COLO829 (cell line): ENCODE measurements around the gene CCDC6.
"Not testable (repeated sequence)": the region's sequence is repeated elsewhere in the genome, so short reads cannot be mapped to it uniquely, and the experiment has no call there.

Experiments
- DNase-seq: peaks from one replicate; pipeline ENCODE4 v3.0.0; 2012; ENCODE audit warnings: low spot score

CCDC6 gene

DNA sequence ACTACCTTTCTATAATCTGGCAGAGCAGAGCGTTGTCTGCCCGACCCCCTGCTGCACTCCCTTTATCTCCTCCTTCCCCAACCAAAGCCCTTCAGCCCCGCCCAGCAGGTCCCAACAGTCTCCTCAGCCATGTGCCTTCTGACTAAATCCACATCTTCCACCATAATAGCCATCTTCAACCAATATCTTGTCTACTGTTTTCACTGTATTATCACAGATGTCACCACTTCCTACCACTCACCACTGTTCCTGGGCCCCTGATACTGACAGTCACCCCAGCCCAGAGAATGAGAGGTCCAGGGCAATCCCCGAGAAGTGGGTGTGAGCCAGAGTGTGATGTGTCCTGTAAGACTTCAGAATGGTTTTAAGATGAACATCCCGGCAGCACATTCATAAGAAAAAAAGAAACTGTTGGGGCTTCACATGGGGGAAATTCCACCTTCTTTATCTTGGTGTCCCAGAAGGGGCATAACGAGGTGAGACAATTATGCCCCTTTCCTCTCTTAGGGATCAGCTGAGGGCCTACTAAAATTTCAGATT lies 25.3 kb downstream of the CCDC6 start:
- no peak for DNase-seq

DNA sequence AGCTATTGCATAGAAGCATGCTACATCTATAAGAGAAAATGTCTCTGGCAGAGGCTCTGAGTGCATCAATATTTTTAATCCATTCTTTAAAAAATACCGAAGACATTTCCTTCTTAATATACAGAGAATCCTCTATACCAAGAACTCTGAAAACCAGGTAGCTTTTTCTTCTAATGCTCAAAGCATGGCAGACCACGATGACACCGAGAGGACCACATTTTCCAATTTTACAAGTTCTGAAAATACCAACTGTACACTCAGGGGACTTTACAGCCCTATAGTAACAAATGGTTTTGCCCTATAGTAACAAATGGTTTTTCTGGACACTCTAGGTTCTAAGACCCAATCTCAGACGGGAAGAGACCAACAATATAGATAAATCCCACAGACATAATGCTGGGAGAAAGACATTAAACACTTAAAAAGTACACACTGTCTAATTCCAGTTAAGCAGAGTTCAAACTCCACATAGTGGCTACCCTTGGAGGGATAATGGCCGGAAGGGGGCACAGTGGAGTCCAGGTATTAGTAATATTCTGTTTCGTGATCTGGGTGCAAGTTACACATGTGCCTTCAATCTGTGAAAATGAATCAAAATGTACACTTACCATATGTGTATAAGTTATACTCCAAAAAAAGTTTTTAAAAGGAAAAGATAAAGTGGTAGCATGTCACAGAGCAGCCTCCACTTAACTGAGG lies 26.2 kb downstream of the CCDC6 start:
- no peak for DNase-seq

DNA sequence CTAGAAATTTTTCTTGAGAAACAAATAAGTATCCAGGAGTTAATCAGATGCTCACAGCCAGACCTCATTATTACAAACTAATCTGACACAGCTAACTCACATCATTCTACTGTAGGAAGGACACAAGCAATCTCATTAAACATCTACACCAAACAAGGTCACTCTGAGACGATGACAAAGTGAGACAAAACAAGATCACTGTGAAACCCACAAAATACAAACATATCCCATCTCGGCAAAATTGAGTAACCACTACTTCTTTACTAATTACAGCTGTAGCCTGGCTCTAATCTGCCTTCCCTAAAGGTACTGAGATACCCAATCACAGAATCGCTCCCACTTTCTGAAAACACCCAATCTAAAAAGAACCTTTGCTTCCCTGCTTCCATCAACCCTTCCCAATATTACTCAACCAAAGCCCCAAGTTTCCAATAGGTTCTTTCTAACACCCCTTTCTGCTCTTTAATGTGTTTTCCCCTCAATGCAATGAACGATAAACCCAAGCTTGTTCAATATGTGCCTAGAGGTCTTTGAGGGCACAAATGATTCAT lies 26.9 kb downstream of the CCDC6 start:
- no peak for DNase-seq

DNA sequence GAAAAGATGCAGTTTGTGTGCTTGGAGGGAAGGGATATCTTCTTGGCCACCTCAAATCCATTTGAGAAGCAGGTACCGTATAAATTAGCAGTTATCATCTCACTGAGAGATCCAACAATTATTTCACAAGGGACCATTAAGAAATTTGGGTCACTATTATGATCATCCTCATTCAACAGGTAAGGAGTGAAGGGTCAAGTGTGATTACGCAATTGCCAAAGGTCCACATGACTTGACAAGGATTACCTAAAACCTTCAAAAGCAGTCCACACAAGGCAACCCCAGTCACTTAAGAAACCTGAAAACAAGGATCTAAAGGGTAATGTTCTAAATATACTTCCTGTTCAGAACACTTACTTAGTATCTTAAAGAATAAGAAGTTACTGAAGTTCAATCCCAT lies 27.4 kb downstream of the CCDC6 start:
- no peak for DNase-seq

DNA sequence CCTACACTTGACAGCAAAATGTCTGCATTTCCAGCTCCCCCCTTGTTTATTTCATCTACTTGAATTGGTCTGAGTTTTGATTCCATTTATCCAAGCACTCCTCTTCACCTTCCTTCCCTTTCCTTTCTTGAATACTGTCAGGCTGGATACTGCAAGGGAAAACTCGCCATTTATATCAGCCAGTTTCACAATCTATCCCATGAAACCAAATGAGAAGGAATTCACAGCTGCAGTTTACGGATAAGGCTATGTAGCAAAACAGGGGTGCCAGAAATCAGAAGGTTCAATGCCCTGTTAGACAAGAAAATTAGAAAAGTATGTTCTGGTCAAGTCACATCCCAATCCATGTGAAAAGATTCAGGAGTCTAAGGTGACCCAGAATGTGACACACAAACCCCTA lies 28.1 kb downstream of the CCDC6 start:
- DNase-seq: no peak

DNA sequence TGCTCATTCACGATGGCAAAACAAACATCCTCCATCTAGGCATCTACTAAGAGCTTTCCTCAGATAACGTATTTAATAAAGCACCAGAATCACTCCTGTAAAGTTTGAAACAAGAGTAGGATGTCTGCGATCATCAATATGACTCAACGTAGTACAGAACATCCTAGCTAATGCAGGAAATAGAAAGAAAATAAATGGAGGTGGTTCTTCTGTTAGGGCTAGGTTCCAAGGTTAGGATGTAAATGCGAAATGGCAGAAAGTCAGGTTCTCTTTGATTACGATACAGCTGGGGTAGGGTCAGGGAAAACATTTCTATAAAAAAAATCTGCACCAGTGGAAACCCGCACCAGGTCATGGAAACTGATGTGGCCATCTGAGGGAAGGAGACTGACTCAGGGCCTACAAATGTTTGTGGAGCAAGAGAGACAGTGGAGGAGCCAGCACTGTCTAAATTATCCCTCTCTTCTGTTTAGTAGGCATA lies 29.1 kb downstream of the CCDC6 start:
- DNase-seq: no peak

DNA sequence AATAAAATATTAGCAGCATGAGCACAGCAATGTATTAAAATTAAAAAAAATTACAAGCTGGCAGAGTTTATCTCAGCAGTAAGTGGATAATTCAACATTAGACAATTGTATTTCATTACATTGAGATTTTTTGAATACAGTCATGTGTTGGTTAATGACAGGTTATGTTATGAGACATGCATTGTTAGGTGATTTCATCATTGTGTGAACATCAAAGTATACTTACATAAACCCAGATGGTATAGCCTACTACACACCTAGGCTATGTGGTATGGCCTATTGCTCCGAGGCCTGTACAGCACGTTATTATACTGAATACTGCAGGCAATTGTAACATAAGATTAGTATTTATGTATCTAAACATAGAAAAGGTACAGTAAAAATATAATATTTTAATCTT lies 29.7 kb downstream of the CCDC6 start:
- DNase-seq: no peak

DNA sequence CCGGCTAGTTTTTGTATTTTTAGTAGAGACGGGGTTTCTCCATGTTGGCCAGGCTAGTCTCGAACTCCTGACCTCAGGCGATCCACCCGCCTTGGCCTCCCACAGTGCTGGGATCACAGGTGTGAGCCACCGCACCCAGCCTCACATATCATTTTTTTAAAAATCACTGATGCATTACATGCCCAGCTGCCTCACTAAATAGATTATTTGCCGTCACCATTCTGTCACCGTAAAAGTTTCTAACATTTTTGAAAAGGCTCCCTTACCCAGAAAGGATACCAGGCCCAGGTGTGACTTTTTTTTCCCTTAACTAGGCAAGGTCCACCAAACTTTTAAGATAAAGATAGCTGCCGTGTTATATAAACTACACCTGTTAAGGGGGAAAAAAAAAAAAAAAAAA lies 30.1 kb downstream of the CCDC6 start:
- not testable (repeated sequence) for DNase-seq

DNA sequence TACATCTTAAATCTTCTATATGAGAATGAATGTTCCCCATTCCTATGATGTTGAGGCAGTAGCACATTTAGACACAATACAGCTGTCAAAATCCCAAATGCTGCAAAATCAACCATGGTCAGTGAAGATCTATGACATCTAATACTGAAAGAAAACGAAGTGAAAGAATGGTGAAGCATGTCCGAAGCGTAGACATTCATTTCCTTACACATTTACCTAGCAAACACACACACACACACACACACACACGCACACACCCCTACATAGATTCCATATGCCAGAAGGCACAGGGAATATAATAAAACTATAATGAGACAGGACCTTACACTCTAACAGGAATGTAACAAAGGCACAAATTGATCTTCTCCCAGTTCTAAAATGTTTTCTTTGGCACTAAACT lies 32.5 kb downstream of the CCDC6 start:
- no peak for DNase-seq

DNA sequence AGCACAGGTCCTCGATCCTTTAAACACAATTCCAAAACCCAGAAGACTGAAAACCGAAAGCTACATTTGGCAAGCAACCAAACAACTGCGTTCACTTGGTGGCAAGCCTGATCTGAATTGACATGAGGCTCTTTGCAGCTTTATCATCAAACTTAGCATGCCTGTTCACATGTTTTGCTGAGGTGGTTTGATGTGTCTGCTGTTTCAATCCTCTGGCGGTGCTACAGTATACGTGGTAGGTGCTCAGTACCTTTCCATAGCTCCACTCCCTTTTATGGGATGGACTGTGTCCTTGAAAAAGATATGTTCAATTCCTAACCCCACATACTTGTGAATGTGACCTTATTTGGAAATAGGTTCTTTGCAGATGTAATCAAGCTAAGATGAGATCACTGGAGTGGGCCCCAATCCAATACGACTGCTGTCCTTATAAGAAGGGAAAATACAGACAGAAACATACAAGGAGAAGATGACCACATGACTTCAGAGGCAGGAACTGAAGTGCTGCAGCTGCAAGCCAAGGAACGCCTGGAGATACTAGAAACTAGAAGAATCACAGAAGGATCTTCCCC lies 33.4 kb downstream of the CCDC6 start:
- no peak for DNase-seq

DNA sequence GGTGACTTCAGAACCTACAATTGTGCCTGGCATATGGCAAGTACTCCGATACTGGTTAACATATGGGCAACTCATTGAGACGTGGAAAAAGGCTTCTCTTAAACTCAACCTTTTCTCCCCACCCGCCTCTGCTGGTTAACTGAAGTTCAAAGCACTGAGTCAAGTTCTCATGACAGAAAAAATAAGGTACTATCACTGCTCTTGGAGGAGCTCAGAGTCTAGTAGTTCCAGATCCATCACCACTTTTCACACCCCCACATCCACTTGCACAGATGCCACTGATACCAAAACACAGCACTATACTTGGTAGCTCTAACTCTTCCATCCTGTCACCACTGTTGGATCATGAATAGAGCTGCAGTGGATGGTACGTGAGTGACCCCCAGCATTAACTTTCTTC lies 36.2 kb downstream of the CCDC6 start:
- no peak for DNase-seq

DNA sequence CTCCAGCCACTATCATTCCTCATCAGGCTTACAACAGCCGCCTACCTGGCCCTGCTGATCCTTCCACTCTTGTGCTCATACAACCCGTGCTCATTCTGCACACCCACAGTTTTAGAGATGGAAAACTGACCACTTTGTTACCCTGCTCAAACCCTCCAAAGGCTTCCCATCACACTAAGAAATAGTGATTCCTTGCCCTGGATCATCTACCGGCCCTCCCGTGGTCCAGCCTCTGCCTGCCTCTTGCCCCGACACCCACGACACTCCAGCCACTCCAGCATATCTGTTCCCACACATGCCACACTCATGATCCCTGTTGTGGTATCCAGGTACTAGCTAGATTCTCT lies 36.8 kb downstream of the CCDC6 start:
- no peak for DNase-seq

DNA sequence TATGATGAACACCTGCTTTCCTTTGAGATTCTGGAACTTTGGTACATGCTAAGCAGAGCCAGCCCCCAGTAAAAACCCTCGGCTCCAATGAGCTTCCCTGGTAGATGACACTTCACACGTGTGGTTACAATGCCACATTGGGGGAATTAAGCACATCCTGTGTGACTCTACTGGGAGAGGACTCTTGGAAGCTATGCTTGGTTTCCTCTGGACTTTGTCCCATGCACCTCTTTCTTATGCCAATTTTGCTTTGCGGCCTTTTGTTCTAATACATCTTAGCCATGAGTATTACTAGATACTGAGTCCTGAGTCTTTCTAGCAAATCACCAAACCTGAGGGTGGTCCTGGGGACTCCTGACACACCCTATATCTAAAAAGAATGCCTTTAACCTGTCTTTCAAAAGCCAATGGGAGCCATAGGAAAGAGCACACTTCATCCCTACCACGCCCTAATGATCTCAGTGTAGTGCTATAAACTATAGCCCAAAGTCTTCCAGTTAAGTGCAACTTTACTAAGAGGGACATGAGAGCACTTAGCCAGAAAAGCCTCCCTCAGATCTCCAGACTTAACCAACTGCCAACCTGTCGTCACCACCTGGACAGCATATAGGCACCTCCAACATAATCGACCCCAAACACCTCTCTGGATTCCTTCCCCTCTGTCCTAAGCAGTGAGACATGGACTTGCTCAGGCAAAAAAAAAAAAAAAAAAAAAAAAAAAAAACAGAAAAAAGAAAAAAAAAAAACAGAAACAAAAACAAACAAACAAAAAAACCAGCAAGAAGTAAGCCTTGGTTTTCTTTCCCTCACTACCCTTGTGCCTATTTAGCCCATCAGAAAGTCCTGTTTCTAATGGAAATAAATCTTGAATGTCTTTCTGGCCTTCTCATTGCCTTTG lies 37.4 kb downstream of the CCDC6 start:
- no peak for DNase-seq

DNA sequence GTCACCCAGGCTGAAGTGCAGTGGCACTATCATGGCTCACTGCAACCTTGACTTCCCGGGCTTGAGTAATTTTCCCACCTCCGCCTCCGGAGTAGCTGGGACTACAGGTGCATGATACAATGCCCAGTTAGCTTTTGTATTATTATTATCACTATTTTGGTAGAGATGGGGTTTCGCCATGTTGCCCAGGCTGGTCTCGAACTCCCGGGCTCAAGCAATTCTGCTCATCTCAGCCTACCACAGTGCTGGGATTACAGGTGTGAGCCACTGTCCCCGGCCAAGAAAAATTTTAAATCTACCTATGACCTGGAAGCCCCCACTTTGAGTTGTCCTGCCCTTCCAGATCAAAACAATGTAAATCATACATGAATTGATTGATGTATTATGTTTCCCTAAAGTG lies 38.8 kb downstream of the CCDC6 start:
- DNase-seq: no peak

DNA sequence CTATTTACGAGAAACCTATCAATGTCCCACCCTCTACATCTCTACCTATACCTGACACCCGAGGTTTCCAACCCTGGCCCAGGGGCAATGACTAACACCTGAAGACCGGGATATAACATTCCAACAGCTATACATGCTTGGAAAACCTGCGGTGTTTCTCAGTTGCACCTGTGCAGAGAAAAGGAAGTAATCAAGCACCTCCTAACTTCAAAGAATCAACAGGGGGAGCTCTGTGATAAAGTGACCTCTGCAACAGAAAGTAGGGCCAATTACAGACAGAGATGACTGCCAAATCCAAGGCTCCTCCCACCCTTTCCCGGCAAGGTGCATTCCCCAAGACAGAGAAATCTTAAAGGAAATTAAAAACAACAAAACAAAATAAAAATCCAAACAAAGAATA lies 41.3 kb downstream of the CCDC6 start:
- no peak for DNase-seq

DNA sequence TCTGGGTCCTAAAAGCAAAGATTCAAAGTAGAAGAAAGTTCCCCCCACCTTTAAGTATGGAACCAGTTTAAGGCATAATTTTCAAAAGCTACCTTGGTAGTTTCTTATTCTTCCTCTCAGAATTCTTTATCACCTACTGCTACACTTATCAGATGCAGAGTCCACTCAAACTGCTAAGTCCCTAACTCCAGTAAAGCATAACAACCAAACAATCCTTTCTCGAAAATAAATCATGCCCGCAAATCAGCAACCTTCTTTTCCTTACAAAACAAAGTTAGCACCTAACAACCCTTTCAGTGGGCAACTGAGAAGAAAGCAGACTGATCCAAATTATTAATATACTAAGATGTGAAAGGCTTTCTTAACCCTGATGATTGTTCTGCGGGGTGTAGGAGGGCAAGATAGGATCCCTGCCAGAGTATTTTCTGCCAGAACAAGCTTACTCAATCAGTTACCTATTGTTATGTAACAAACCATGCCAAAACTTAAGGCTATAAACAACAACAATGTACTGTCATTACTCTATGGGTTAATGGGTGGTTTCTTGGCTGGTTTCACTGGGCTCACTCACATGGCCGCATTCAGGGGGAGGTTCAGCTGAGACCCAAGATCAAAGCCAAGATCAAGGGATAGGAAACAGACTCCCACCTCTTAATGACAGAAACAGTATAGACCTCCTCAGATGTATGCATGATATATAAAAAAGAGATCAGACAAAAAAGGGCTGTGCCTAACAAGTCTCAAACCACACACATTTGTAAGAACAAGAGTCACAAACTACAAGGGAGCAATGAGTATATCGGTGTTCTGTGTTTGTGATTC lies 42.0 kb downstream of the CCDC6 start:
- DNase-seq: no peak

DNA sequence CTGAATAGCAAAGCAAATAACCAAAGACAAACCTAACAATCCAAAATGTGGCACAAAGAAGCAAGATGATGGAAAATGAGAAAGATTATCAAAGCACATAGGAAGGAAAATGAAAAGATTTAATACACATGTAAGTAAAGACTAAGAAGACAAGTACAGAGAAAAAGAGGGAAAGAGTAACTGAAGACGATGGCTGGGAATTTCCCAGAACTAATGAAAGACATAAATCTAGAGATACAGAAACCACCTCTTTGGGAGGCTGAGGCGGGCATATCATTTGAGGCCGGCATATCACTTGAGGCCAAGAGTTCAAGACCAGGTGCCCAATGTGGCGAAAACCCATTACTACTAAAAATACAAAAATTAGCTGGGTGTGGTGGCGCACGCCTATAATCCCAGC lies 46.8 kb downstream of the CCDC6 start:
- DNase-seq: no peak

DNA sequence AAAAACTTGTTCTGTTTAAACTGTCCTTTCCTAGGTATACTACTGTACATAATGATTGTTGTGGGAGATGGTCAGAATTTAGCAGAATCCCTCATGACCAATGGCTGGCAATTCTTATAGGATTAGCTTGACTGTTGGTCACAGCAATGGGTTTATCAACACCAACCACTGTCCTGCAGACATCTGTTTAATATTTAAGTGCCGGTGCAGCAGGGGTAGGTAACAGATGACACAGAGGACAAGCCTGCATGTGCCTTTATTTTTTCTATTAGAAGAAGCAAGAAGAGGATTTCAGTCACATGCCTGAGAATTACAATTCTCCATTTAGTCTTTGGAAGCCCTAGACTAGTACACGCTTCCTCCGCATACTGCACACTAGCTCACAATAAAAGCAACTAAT lies 48.4 kb downstream of the CCDC6 start:
- DNase-seq: no peak

DNA sequence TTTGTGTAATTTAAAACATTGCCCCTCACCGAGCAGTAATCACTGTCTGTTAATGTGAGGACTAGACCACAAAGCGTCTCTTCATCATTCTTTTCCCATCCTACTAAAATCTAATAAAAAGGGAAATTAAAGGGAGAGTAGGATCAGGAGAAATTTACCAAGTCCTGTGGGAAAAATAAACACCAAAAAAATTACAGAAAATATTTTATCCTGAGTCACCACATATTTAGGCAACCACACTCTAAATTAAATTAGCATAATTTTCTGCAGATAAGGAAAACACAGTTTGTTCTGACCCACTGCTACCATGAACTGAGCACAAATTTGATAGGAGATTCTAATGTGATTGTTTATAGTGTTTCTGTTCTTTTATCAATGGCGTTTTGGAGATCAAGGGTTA lies 49.3 kb downstream of the CCDC6 start:
- no peak for DNase-seq

DNA sequence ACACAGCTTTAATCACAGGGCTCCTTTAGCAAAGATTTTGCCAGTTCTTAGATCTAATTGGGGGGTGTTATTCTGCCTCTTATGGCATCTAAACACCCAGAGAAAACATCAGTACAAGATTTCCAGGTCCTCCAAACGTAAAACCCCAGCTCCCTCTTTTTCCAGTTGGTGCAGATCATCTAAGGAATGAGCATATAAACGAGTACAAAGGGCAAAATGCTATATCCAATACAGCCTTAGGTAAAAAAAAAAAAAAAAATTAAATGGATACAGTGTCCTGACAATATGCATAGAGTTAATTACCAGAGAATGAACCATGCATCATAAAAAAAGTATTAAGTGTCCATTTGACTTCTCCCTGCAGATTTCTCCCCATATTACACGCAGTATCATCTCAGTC lies 50.3 kb downstream of the CCDC6 start:
- no peak for DNase-seq

DNA sequence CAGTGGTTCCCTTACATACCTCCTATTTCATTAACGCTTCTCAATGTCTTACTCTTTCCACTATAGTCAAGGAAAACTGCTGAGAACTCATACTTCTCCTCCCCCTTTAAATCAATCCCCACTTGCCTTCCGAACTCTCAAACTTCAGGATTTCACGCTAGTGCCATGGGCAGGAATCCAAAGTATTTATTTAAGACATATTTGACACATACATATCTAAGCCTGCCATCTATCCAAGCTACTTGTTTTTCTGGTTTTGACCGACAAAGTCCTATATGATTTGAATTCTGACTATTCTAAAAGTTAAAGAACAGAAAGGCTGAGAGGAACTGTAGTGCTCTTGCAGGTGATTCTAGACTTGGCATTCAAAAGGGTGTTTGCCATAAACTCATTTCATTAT lies 51.8 kb downstream of the CCDC6 start:
- no peak for DNase-seq

DNA sequence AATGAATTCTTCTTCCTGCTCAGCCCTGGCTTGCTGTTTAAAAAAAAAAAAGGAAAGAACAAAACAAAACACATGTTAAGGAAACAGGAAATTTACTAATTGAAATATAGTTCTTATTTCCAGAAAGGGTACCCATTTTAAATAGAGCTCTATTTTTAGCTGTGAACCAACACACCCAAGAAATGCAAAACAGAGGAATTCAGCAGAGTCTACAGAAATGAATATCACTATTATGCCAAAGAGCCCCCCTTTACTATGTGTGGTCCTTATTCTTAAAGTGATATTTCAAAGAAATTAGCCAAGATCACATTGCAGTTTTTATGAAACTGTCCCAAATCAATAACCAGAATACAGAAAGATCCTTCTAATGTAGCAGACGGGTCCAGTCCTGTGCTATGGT lies 53.7 kb downstream of the CCDC6 start:
- DNase-seq: no peak
